Hepatocyte (in vitro differentiated cells): Measurements from ENCODE around the gene ADGRV1.

Source experiments
- CTCF ChIP-seq: fragments of 200-600 bp; sonication (generic); IDR thresholded peaks from 2 replicates; pipeline ENCODE4 v1.5.1; 2016; ENCODE audit warnings: antibody characterized with exemption, mild to moderate bottlenecking; ENCODE audit not compliant: poor library complexity
- EZH2 ChIP-seq: fragments of 200-600 bp; sonication (generic); IDR thresholded peaks from 2 replicates; pipeline ENCODE4 v1.6.1; 2016; ENCODE audit warnings: antibody characterized with exemption, mild to moderate bottlenecking, borderline replicate concordance
- EZH2phosphoT487 ChIP-seq: fragments of 200-600 bp; sonication (generic); IDR thresholded peaks from one replicate; pipeline ENCODE4 v1.6.1; 2018; ENCODE audit warnings: antibody characterized with exemption, mild to moderate bottlenecking, low read depth, moderate library complexity; ENCODE audit not compliant: unreplicated experiment, severe bottlenecking

GRCh38 chr5:91127456-91128081, 569.0 kb downstream of the ADGRV1 start:
- TF ChIP-seq CTCF (no peak), EZH2 (no peak), EZH2phosphoT487 (no peak)
